ENCODE measurements around the gene MXD4.

MXD4 gene, protein sequence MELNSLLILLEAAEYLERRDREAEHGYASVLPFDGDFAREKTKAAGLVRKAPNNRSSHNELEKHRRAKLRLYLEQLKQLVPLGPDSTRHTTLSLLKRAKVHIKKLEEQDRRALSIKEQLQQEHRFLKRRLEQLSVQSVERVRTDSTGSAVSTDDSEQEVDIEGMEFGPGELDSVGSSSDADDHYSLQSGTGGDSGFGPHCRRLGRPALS

DNA sequence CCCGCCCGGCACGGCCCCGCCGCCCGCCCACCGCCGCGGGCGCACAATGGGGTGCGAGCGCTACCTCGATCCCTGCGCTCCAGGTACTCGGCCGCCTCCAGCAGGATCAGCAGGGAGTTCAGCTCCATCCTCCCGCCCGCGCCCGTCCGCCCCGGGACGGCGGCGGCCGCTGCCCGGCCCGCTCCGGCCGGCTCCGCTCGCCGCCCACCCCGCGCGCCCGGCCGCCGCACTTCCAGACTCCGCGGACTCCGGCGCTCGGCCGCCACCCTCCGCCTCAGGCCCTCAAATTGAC, at the start of gene MXD4:
MXD4 (minus strand) TSS at position 257 of the 292 bp plus-strand sequence; CDS start at position 128, 129 bp downstream.
- no peak for TF ChIP-seq NFIC (IDR thresholded peaks at IDR 0.05)
- TF ChIP-seq CEBPB (IDR thresholded peaks at IDR 0.05): no peak
- TF ChIP-seq, protein P1, sequence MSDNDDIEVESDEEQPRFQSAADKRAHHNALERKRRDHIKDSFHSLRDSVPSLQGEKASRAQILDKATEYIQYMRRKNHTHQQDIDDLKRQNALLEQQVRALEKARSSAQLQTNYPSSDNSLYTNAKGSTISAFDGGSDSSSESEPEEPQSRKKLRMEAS (IDR thresholded peaks at IDR 0.05): no peak
- TF ChIP-seq EP300 (IDR thresholded peaks at IDR 0.05; ENCODE audit: borderline replicate concordance): no peak

DNA sequence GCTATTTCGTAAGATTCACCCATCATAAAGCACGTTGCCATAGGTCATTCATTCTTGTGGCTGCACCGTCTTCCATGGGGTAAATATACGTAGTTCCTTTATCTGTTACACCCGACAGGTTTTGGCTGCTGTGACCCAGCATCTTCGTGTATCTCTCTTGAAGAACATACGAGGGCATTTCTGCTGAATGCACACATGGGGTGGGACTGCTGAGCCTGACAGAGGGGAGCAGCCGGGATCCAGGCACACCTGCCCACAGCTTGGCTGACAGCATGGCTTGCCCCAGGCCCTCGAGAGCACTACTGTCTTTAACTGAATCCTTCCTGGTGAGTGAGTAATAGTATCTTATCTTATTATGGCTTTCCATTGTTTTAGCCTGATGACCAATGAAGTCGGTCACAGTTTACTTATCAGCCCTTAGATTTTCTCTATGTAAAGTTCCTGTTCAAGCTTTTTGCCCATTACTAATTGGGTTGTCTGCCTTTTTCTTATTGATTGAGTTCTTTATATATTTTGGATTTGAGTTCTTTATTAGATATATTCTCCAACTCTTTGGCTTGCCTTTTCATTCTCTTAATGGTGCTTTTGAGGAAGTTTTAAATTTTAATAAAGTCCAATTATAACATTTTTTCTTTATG, 45.0 kb upstream of the MXD4 start:
- TF ChIP-seq NFIC (IDR thresholded peaks at IDR 0.05) (no peak), TAF1 (IDR thresholded peaks at IDR 0.05; ENCODE audit: low read depth) (no peak), FOXM1 (IDR thresholded peaks at IDR 0.05; ENCODE audit: borderline replicate concordance, low read depth) (no peak), TEAD4 (IDR thresholded peaks at IDR 0.05) (no peak), TCF12 (IDR thresholded peaks at IDR 0.05; ENCODE audit: low read depth) (no peak), ZBTB7A (IDR thresholded peaks at IDR 0.05; ENCODE audit: low read depth) (no peak), CREB1 (IDR thresholded peaks at IDR 0.05; ENCODE audit: low read depth) (no peak), YY1 (IDR thresholded peaks at IDR 0.05; ENCODE audit: low read depth) (no peak), RAD21 (IDR thresholded peaks at IDR 0.05; ENCODE audit: low read depth) (no peak), EP300 (IDR thresholded peaks at IDR 0.05; ENCODE audit: borderline replicate concordance) (no peak), EGR1 (IDR thresholded peaks at IDR 0.05) (no peak)
- TF ChIP-seq, protein P2, sequence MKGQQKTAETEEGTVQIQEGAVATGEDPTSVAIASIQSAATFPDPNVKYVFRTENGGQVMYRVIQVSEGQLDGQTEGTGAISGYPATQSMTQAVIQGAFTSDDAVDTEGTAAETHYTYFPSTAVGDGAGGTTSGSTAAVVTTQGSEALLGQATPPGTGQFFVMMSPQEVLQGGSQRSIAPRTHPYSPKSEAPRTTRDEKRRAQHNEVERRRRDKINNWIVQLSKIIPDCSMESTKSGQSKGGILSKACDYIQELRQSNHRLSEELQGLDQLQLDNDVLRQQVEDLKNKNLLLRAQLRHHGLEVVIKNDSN (IDR thresholded peaks at IDR 0.05): no peak
- TF ChIP-seq, protein P3, sequence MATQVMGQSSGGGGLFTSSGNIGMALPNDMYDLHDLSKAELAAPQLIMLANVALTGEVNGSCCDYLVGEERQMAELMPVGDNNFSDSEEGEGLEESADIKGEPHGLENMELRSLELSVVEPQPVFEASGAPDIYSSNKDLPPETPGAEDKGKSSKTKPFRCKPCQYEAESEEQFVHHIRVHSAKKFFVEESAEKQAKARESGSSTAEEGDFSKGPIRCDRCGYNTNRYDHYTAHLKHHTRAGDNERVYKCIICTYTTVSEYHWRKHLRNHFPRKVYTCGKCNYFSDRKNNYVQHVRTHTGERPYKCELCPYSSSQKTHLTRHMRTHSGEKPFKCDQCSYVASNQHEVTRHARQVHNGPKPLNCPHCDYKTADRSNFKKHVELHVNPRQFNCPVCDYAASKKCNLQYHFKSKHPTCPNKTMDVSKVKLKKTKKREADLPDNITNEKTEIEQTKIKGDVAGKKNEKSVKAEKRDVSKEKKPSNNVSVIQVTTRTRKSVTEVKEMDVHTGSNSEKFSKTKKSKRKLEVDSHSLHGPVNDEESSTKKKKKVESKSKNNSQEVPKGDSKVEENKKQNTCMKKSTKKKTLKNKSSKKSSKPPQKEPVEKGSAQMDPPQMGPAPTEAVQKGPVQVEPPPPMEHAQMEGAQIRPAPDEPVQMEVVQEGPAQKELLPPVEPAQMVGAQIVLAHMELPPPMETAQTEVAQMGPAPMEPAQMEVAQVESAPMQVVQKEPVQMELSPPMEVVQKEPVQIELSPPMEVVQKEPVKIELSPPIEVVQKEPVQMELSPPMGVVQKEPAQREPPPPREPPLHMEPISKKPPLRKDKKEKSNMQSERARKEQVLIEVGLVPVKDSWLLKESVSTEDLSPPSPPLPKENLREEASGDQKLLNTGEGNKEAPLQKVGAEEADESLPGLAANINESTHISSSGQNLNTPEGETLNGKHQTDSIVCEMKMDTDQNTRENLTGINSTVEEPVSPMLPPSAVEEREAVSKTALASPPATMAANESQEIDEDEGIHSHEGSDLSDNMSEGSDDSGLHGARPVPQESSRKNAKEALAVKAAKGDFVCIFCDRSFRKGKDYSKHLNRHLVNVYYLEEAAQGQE (IDR thresholded peaks at IDR 0.05; ENCODE audit: low read depth): no peak
- TF ChIP-seq, protein P1 (IDR thresholded peaks at IDR 0.05): no peak

DNA sequence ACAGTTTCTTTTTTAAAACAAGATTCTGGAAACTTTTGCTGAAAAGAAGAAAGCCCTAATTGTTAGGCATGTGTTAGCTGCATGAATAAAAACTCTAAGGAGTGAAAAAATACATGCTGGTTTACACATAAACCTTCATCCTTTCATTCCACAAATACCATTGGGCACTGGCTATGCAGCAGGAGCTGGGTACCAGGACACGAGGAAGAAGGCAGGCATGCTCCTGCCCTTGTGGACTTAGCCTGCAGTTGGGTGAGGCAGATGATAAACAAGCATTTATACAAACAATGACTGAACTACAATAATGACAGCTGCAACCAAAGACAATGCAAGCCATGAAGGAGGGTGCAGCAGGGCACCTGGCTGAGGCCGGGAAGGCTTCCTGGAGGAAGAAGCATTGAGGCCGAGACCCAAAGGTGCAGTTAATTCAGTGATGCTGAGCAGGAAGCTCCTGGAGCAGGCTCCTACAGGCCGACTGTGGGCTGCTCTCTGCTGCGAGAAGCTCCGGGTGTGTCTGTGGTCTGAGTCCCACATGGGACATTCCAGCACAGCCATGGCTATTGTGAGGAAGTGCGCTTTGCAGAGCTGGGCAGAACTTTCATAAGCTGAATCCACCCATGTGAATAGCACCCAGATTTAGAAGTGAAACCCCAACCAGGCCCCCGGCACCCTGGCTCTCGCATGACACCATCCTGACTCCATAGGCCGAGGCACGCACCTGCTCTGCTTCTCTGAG, 44.0 kb upstream of the MXD4 start:
- no peak for TF ChIP-seq TCF12 (IDR thresholded peaks at IDR 0.05; ENCODE audit: low read depth)
- TF ChIP-seq EGR1 (IDR thresholded peaks at IDR 0.05): no peak
- TF ChIP-seq EP300 (IDR thresholded peaks at IDR 0.05; ENCODE audit: borderline replicate concordance): no peak
- TF ChIP-seq, protein P3 (IDR thresholded peaks at IDR 0.05; ENCODE audit: low read depth): no peak
- TF ChIP-seq, protein P2 (IDR thresholded peaks at IDR 0.05): no peak
- TF ChIP-seq TEAD4 (IDR thresholded peaks at IDR 0.05): no peak
- no peak for TF ChIP-seq RAD21 (IDR thresholded peaks at IDR 0.05; ENCODE audit: low read depth)
- TF ChIP-seq FOXM1 (IDR thresholded peaks at IDR 0.05; ENCODE audit: borderline replicate concordance, low read depth): no peak

DNA sequence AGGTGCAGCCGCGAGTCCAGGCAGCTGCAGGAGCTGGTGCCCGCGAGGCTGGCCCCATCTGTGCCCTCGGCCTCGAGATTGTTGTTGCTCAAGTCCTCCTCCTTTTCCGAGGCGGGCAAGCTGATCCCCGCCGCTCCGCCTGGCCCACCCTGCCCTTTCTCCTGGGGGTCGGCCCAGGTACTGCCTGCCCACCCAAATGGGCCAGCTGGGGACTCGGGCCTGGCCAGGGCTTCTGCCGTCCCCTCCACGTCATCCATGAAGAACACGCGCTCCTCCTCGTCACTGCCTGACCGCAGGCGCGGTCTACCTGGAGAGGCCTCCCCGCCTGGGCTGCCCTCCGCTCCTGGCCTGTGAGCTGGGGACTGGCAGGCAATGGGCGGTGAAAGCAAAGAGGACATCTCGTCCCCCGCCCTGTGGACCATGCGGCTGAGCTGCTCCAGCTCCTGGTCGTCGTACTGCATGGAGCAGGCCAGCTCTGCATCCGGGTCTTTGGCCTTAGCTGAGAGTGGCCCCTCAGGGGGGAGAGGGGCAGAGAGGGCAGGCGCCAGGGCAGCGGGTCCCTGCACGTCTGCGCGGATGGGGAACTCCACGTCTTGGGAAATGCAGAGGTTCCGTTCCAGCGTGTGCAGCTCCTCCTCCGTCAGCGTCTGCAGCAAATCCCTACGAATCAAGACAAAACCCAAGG, 43.1 kb upstream of the MXD4 start:
- TF ChIP-seq CREB1 (IDR thresholded peaks at IDR 0.05; ENCODE audit: low read depth) (no peak), TCF12 (IDR thresholded peaks at IDR 0.05; ENCODE audit: low read depth) (no peak), FOXM1 (IDR thresholded peaks at IDR 0.05; ENCODE audit: borderline replicate concordance, low read depth) (no peak), ZBTB7A (IDR thresholded peaks at IDR 0.05; ENCODE audit: low read depth) (no peak), EGR1 (IDR thresholded peaks at IDR 0.05) (no peak), TAF1 (IDR thresholded peaks at IDR 0.05; ENCODE audit: low read depth) (no peak), TEAD4 (IDR thresholded peaks at IDR 0.05) (no peak), EP300 (IDR thresholded peaks at IDR 0.05; ENCODE audit: borderline replicate concordance) (no peak), RAD21 (IDR thresholded peaks at IDR 0.05; ENCODE audit: low read depth) (no peak), NFIC (IDR thresholded peaks at IDR 0.05) (no peak), YY1 (IDR thresholded peaks at IDR 0.05; ENCODE audit: low read depth) (no peak)
- TF ChIP-seq, protein P3 (IDR thresholded peaks at IDR 0.05; ENCODE audit: low read depth): no peak
- TF ChIP-seq, protein P2 (IDR thresholded peaks at IDR 0.05): no peak
- TF ChIP-seq, protein P1 (IDR thresholded peaks at IDR 0.05): no peak

All from Ishikawa (cell line).